Glomerular endothelial cell (primary cell): ENCODE results near the gene AQP7. TPM values are rescaled to one million over a fixed set of nuclear protein-coding genes. Genes with fewer than 3 reads are reported as not detected.

Experiments
- total RNA-seq: library from RNA; depleted of rRNA; stranded (reverse); fragments of >200 nt; gene quantifications from 2 replicates; pipeline ENCODE4 v1.2.3, GENCODE V29; 2015

Gene AQP7
- total RNA-seq, 1 donor from 2014 or later: not detected

Other genes starting within 250 kb of the AQP7 start
- gene B4GALT1, start 235.2 kb downstream of the AQP7 start, total RNA-seq: 57.3 and 71.0 TPM in 2 replicates
- gene SPINK4, start 162.4 kb downstream of the AQP7 start, total RNA-seq: not detected in 2 replicates
- 46.4 and 53.4 TPM in 2 replicates for gene BAG1, start 137.9 kb downstream of the AQP7 start, total RNA-seq
- 56.5 and 64.9 TPM in 2 replicates for gene CHMP5, start 137.5 kb downstream of the AQP7 start, total RNA-seq
- gene NFX1, start 112.1 kb downstream of the AQP7 start, total RNA-seq: 19.2 and 24.0 TPM in 2 replicates
- gene AQP3, start 45.0 kb upstream of the AQP7 start, total RNA-seq: 0.18 and 0.68 TPM in 2 replicates
- 23.5 and 24.0 TPM in 2 replicates for gene NOL6, start 71.4 kb upstream of the AQP7 start, total RNA-seq
- gene ANKRD18B, start 121.7 kb upstream of the AQP7 start, total RNA-seq: 0.82 and 0.93 TPM in 2 replicates